D341Med (cell line): Measurements from ENCODE around the gene ROR2.

Experiments
- DNase-seq: peaks from one replicate; pipeline ENCODE4 v3.0.0; 2012; ENCODE audit warnings: low spot score

The ROR2 gene

DNA sequence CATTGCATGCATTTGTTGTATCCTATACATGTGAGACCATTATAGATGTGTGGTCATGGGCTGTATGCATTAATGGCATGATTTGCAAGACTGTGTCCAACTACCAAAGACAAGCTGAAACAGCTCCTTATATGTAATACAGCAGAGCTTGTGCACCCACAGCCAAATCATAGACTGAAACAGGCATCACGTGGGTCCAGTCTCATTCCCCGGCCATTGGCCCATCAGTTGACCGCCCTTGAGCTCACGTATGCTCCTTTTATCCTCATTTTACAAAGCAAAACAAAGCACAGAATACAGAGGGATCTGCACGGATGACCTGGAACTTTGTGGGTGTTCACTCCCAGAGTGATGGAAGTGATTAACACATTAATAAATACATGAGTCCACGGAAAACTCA is 109.1 kb downstream of the ROR2 start:
- DNase-seq = no peak

DNA sequence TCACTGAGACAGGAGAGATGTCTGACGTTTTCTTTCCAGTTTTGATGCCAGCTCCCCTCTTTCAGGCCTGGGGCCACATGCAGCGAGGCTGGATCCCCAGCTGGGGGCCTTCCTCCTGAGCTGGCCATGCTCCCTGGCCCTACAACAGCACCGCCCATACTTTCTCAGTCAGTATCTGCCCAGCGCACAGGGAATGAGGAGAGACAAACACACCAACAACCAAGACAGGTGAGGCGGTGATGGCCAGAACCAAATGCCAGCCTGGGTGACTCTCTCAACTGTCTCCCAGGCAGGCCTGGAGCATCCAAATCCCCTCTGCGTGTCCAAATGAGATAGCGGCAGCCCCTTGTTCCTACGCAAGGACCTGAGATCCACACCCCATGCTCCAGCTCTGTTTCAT is 109.6 kb downstream of the ROR2 start:
- no peak for DNase-seq

DNA sequence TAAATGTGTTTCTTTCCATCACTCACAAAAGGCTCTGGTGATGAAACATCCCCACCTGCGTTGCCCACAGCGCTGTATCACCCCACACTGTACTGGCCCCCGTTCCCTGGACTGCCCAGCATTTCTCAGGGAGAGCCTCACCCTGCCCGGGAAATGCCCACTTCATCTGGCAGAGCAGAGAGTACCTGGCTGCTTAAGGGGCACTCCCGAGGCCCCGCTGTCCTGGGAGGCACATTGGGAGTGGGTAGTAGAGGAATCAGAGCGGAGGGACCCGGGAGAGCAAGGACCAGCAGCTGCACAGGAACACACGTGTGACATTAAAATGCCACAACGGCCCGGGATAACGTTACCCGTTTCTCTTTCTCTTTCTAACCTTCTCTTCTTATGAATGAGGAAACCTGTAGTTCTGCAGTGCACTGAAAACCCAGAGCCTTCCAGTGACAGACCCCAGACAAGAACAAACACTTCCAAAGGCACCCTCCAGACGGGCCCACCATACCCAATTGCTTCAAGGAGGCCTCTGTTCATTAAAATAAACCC is 110.0 kb downstream of the ROR2 start:
- no peak for DNase-seq

GRCh38 chr9:91837981-91838731 is 111.9 kb downstream of the ROR2 start:
- peak; percentile 57 for DNase-seq

- DNase-seq = no peak
These were observed 113.5 kb downstream of the ROR2 start for GRCh38 chr9:91836515-91836914.

- no peak for DNase-seq
These were observed 114.4 kb downstream of the ROR2 start for GRCh38 chr9:91835632-91836031.

DNA sequence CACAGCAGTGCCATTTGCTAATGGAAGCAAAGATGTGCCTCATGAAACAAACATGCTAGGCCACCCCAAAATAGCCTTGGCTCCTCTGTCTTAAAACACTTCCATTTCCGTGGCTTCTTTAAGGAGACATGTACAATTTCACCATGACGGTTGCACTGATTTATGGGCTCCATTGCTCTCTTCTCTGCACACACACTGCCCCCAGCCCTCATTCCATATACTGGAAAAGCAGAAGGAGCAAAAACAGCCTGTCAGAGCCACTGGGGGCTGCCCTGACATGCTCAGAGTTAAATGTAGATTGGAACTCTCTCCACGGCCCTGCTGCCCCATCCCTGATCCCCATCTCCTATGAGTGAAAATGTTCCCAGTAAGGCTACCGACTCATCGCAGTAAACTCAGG is 114.8 kb downstream of the ROR2 start:
- no peak for DNase-seq

DNA sequence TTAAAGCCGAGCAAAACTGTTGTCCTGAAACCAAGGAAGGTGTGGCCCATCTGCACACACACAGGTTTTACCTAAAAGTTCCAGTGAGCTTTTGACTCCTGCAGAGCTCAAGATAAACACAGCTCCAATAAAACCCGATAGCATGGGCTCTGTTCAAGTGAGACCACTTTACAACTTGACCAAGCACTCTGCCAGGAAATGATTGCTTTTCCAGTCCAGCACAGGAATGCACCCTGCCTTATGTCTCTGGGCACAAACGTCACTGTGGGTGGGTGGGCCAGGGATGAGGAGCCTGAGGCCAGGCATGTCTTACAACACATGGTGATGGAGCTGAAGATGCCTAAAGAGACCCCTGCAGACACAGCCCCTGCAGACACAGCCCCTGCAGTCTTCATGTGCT is 115.3 kb downstream of the ROR2 start:
- no peak for DNase-seq

DNA sequence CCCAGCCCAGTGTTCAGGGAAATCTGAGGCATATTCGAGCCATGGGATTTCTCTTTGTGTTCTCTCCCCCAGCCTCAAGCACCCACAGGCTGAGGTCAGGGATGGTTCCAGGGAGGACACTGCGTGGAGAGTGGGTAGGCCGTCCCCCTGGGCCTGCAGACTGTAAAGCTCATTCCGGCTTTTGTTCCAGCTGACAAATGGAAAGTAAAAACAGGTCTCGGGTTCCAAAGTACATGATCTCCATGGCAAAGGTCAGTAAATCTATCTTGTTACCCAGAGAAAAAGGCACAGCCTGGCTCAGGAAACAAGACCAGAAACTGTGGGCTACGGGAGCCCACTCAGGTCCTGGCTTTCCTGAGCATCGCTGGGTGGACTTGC is 116.2 kb downstream of the ROR2 start:
- no peak for DNase-seq

DNA sequence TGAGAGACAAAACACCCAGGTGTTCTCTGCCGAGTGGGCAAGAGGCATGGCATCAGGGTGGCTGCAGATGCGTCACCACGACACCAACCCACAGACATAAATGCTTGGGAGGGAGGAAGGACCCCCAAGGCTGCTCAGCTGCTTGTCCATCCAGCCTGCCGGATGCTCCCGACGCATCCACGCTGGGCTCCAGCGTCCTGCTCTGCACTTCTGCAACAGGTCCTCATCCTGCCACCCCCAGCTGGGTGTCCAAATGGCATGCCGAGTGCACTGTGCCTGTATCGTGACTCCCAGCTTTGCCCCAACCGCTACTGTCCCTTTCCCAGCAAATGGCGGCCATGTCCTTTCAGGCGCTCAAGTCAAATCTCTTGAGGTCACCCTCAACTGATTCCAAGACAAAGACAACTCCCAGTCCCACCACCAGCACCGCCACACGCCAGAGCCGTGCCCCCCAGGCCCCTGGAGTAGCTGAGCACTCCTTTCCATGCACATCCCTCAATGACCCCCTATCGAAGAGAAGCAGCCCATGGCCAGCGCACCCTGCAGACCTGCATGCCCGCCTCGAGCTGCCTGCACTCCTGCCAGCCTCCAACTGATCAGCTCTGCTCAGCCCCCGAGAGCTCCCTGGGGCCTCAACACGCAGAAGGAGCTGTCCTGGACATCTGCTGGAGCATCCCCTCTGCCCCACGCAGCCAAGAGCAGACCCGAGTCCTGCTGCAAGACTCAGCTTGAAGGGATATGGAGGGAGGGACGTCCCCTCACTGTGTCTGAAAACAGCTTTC is 116.7 kb downstream of the ROR2 start:
- no peak for DNase-seq

DNA sequence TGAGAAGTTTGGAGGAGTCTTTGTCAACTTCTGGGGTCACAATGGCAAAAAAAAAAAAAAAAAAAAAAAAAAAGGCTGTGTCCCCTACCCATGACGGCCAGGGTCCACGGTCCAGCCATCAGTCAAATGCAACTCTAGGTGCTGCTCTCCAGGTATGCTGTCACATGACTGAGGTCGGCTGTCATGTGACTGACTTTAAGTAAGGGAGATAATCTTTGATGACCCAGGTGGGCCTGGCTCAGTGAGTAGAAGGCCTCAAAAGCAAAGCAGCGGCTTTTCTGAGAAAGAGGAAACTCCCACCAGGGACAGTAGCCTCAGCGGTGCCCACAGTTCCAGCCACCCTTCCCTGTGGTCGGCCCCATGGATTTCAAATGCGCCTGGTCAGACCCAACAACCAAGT is 117.7 kb downstream of the ROR2 start:
- no peak for DNase-seq

DNA sequence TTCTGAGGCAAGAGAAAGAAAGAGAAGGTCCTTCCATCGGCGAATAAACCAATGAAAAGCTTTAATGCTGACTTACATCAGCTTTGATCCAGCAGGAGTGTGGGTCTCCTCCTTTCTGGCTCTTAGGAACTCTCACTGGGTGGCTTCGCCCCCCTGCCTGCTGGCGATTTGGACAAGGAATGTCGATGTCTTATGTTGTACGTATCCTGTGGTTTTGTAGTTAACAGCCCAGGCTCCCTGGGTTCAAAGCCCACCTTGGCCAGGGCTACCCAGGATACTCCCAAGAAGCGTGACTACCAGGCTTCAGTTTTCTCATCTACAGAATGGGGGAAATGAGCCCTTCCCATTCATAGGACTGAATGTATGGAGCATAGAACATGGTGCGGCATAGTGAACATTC is 124.2 kb downstream of the ROR2 start:
- no peak for DNase-seq

DNA sequence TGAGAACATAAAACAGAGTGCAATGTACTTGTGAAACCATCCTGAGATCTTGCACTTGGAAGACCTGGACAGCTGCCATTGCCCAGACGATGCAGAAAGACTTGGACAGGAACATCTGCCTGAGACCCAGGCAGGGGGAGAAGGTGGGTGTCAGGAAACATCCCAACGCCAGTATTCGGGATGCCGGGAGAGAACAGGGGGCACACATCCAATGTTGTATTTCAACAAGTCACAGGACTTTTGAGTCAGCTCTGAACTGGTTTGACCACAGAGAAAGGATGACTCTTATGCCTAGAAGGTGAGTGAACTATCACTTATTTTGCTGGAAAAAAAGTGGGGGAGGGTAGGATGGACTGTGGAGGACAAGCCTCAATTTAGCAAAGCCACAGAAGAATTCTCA is 124.6 kb downstream of the ROR2 start:
- no peak for DNase-seq

DNA sequence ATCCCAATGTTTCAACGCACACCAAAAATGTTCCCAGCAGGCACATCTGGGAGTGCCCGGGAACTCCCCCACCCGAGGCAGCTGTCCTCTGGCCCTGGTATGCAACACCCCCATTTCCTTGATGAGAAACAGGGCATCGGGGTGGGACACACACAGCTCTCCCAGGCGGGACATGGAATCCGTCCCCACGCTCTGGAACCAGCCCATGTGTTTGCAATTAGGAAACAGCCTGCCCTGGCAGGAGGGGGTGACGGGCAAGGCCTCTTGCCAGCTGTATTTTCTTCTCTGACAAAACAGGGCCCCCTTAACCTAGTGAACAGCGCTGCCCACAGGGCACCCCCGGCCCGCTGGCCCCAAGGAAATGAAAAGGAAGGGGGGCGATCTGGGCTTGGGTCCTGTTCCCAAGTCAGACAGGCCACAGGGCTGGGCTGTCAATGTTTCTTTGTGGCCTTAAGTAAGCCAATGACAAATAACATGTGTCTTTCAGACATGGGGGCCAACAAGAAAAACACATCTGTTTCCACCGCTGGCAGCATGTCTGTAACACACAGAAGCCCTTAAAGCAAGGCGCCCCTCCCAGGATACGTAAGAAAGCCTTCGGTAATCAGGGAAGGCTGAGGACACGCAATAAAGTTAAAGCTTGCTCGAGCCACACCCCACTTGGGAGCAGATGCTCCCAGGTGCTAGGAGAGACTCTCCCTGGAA is 125.3 kb downstream of the ROR2 start:
- DNase-seq = no peak

DNA sequence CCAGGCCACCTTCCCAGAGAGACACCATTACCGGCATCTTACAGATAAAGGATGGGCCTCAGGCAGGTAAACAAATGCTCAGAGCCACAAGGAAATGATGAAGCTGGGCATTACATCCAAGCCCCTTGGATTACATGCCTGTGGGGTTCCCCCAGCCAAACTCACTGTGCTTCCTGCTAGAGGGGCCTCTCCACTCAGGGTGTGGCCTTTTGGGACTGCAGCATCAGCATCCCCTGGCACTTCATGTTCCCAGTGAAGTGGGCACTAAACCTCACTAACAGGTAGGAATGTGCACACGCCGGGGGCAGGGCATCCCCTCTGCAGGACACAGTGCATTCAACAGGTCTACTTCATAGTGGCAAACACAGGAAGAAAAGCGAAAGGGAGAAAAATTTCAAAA is 125.9 kb downstream of the ROR2 start:
- DNase-seq = no peak

GRCh38 chr9:91820949-91821880 is 128.8 kb downstream of the ROR2 start:
- DNase-seq = no peak

- no peak for DNase-seq
These were observed 129.8 kb downstream of the ROR2 start for GRCh38 chr9:91820126-91820750.

DNA sequence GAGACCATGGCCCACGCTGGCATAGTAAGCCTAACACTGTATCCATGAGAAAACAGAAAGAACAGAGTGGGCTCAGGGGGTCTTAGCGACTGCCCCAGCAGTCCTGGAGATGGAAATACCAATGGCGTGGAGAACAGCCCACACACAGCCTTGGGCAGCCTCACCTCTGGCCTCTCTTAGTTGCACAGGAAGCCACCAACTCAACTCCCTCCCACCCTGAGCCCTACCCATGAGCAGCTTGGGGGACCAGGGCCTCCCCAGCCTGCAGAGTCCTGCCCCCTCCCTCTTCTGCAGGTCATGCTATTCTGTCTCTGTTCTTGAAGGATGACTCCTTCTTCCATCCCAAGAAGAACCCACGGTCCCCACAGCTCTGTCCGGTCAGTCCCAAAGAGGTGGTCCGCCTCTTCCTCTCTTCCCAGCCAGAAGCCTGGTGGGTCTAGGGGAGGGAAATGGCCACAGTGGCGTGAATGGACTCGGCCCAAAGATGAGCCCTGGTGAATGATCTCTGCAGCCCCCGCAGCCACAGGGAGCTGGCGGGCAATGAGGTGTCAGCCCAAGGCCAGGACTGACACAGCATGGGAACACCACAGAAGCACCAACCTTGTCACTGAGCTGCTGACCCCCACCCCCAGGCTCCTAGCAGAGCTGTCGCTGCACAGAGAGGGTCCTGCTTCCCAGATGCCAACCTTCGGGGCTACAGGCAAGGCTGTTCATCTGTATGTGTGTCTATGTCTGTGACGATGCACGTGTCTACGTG is 131.2 kb downstream of the ROR2 start:
- no peak for DNase-seq

DNA sequence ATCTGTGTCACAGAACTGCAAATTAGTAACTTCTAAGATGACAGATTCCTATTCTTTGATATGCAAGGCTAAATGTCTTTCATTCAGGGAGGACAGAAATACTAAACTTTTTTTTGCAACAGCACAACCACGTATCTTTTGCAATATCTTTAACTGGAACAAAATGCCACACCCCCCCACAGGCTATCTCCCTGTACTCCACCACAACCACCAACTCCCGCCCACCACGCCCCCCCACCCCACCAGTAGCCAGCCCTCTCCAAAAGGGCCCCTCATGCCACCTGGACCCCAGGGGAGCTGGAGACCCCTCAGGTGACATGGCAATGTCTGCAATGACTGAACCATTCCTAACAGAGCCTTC is 131.8 kb downstream of the ROR2 start:
- no peak for DNase-seq

- DNase-seq = no peak
These were observed 132.4 kb downstream of the ROR2 start for GRCh38 chr9:91817493-91818224.
